Neural cell (in vitro differentiated cells): ENCODE data around the gene POU6F2. TPM values are rescaled to one million over a fixed set of nuclear protein-coding genes. Genes with fewer than 3 reads are reported as not detected.

Experiments used
- H2AFZ ChIP-seq: fragments of 200-600, 300-800 bp; sonication (generic), shearing (Covaris generic); 2 replicates; pipeline ENCODE4 v1.6.0; 2014; ENCODE audit warnings: low read depth, mild to moderate bottlenecking, antibody characterized with exemption, low read length, moderate library complexity
- H3F3A ChIP-seq: fragments of 200-600 bp; shearing (Covaris generic); 2 replicates; pipeline ENCODE4 v1.6.1; 2016; ENCODE audit warnings: mild to moderate bottlenecking, moderate library complexity, mixed read lengths, antibody characterized with exemption, low read length; ENCODE audit not compliant: insufficient read depth, poor library complexity, severe bottlenecking
- H3K27ac ChIP-seq: fragments of 200-600, 300-800 bp; sonication (generic), shearing (Covaris generic); 2 replicates; pipeline ENCODE4 v1.5.1; 2014; ENCODE audit warnings: mild to moderate bottlenecking, low read length, moderate library complexity
- H3K27me3 ChIP-seq: fragments of 300-800, 200-600 bp; sonication (generic), shearing (Covaris generic); 2 replicates; pipeline ENCODE4 v1.6.0; 2014; ENCODE audit warnings: mild to moderate bottlenecking, low read depth, low read length, moderate library complexity; ENCODE audit not compliant: insufficient read depth
- H3K36me3 ChIP-seq: fragments of 300-800, 200-600 bp; sonication (generic), shearing (Covaris generic); 2 replicates; pipeline ENCODE4 v1.5.1; 2014; ENCODE audit warnings: mild to moderate bottlenecking, antibody characterized with exemption, low read length, moderate library complexity; ENCODE audit not compliant: insufficient read depth
- H3K4me2 ChIP-seq: fragments of 300-800, 200-600 bp; sonication (generic), shearing (Covaris generic); 2 replicates; pipeline ENCODE4 v1.6.0; 2014; ENCODE audit warnings: mild to moderate bottlenecking, low read length
- H3K4me3 ChIP-seq: fragments of 300-800, 200-600 bp; sonication (generic), shearing (Covaris generic); 2 replicates; pipeline ENCODE4 v1.5.1; 2014; ENCODE audit warnings: mild to moderate bottlenecking, low read length, moderate library complexity
- H3K79me2 ChIP-seq: fragments of 200-600 bp; shearing (Covaris generic); replicated peaks from 2 replicates; pipeline ENCODE4 v1.6.0; 2014; ENCODE audit warnings: mild to moderate bottlenecking, low read length, moderate library complexity; ENCODE audit not compliant: insufficient read depth
- H3K9ac ChIP-seq: fragments of 300-800, 200-600 bp; sonication (generic), shearing (Covaris generic); 2 replicates; pipeline ENCODE4 v1.6.1; 2016; ENCODE audit warnings: mild to moderate bottlenecking, low read length, mixed read lengths
- H3K9me2 ChIP-seq: fragments of 200-600 bp; shearing (Covaris generic); 2 replicates; pipeline ENCODE4 v1.6.1; 2016; ENCODE audit warnings: mild to moderate bottlenecking, low read length, mixed read lengths; ENCODE audit not compliant: insufficient read depth
- H3K9me3 ChIP-seq: fragments of 200-600, 300-800 bp; sonication (generic), shearing (Covaris generic); 2 replicates; pipeline ENCODE4 v1.6.1; 2016; ENCODE audit warnings: mild to moderate bottlenecking, mixed run types, low read length, moderate library complexity, mixed read lengths
- H4K20me1 ChIP-seq: fragments of 200-600 bp; shearing (Covaris generic); 2 replicates; pipeline ENCODE4 v1.6.1; 2016; ENCODE audit warnings: mild to moderate bottlenecking, mixed run types; ENCODE audit not compliant: insufficient read depth
- CTCF ChIP-seq: fragments of 450-650 bp; IDR thresholded peaks from 2 replicates; pipeline ENCODE4 v1.5.1; 2014; ENCODE audit warnings: antibody characterized with exemption, mild to moderate bottlenecking, moderate library complexity; ENCODE audit not compliant: poor library complexity, severe bottlenecking
- EP300 ChIP-seq: fragments of 450-650 bp; conservative IDR thresholded peaks from 2 replicates; pipeline ENCODE4 v1.6.1; 2014; ENCODE audit warnings: antibody characterized with exemption, mild to moderate bottlenecking, moderate library complexity; ENCODE audit not compliant: poor library complexity, severe bottlenecking
- EZH2 ChIP-seq: fragments of 200-600, 300-800 bp; shearing (Covaris generic), sonication (generic); IDR thresholded peaks from 2 replicates; pipeline ENCODE4 v1.6.1; 2014; ENCODE audit warnings: antibody characterized with exemption, low read length, borderline replicate concordance, mild to moderate bottlenecking; ENCODE audit not compliant: insufficient read depth, poor library complexity, severe bottlenecking
- MXI1 ChIP-seq: fragments of 450-650 bp; conservative IDR thresholded peaks from 2 replicates; pipeline ENCODE4 v1.6.1; 2014; ENCODE audit warnings: antibody characterized with exemption, mild to moderate bottlenecking; ENCODE audit not compliant: poor library complexity, severe bottlenecking
- POLR2AphosphoS5 ChIP-seq: IDR thresholded peaks from 2 replicates; pipeline ENCODE4 v1.6.1; 2012
- RAD21 ChIP-seq: fragments of 450-650 bp; conservative IDR thresholded peaks from 2 replicates; pipeline ENCODE4 v1.6.1; 2014; ENCODE audit warnings: antibody characterized with exemption, mild to moderate bottlenecking, moderate library complexity
- REST ChIP-seq: IDR thresholded peaks from 2 replicates; pipeline ENCODE4 v1.6.1; 2012; ENCODE audit warnings: borderline replicate concordance
- SMC3 ChIP-seq: fragments of 450-650 bp; conservative IDR thresholded peaks from 2 replicates; pipeline ENCODE4 v1.6.1; 2014; ENCODE audit warnings: antibody characterized with exemption, mild to moderate bottlenecking, moderate library complexity; ENCODE audit not compliant: poor library complexity
- TAF1 ChIP-seq: IDR thresholded peaks from 2 replicates; pipeline ENCODE4 v1.6.1; 2012; ENCODE audit warnings: low read depth
- polyA plus RNA-seq: library from polyadenylated mRNA; depleted of rRNA; stranded (reverse); fragments of >200 nt; gene quantifications from 2 replicates; pipeline ENCODE4 v1.2.3, GENCODE V29; 2014

The POU6F2 gene
- polyA plus RNA-seq, 1 donor from 2014 or later = 2.8 TPM

DNA sequence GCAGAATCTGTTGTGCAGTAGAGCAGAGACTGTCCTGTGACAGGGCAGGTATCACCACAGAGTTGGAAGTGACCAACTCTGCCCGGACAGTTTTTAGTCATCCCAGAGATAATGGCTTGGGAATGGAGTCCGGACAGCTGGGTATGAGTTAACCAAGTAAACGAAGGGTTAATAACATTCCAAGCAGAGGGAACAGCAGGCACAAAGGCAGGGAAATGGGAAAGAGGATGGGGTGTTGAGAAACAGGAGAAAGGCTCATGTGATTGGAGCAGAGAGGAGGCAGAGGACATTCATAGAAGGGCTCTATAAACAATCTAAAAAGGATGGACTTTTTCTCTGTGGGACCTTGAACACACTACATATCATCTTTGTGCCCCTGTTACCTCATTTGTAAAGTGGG, 456.3 kb downstream of the POU6F2 start:
- no peak for TF ChIP-seq RAD21
- TF ChIP-seq SMC3 = no peak
- no peak for TF ChIP-seq MXI1
- TF ChIP-seq EP300 = no peak
- TF ChIP-seq CTCF = no peak
- TF ChIP-seq POLR2AphosphoS5 = no peak
- no peak for TF ChIP-seq REST
- no peak for TF ChIP-seq TAF1
- TF ChIP-seq EZH2 = no peak
- Histone ChIP-seq H3K9ac (no peak overlapping the region), H3K79me2 (no peaks in the 10 kb centered on the region), H3K9me3 (no peaks in the 10 kb centered on the region), H3F3A (no peaks in the 10 kb centered on the region), H3K36me3 (no peaks in the 10 kb centered on the region), H3K9me2 (no peaks in the 10 kb centered on the region), H3K27me3 (no peaks in the 10 kb centered on the region), H4K20me1 (no peaks in the 10 kb centered on the region), H3K4me3 (no peak overlapping the region), H3K4me2 (no peak overlapping the region), H3K27ac (no peak overlapping the region), H2AFZ (no peak overlapping the region)

GRCh38 chr7:39446546-39446945, 468.8 kb downstream of the POU6F2 start:
- H3K79me2 ChIP-seq = no peaks in the 10 kb centered on the region
- H3K9me3 ChIP-seq = no peaks in the 10 kb centered on the region
- H3K9me2 ChIP-seq = no peaks in the 10 kb centered on the region
- no peak for TF ChIP-seq MXI1
- TF ChIP-seq EP300 = no peak
- TF ChIP-seq SMC3 = no peak
- no peak for TF ChIP-seq REST
- no peak for TF ChIP-seq POLR2AphosphoS5
- TF ChIP-seq CTCF = no peak
- TF ChIP-seq RAD21 = no peak
- TF ChIP-seq TAF1 = no peak
- no peak for TF ChIP-seq EZH2
- no peak overlapping the region for H3K9ac ChIP-seq
- no peak overlapping the region for H3K4me2 ChIP-seq
- no peak overlapping the region for H3K27ac ChIP-seq
- H4K20me1 ChIP-seq = no peaks in the 10 kb centered on the region
- no peak overlapping the region for H3K4me3 ChIP-seq
- H3K36me3 ChIP-seq = no peaks in the 10 kb centered on the region
- H3F3A ChIP-seq = no peaks in the 10 kb centered on the region
- H3K27me3 ChIP-seq = no peaks in the 10 kb centered on the region
- no peak overlapping the region for H2AFZ ChIP-seq
